ENCODE results near the gene SH3PXD2A.

The SH3PXD2A gene

DNA sequence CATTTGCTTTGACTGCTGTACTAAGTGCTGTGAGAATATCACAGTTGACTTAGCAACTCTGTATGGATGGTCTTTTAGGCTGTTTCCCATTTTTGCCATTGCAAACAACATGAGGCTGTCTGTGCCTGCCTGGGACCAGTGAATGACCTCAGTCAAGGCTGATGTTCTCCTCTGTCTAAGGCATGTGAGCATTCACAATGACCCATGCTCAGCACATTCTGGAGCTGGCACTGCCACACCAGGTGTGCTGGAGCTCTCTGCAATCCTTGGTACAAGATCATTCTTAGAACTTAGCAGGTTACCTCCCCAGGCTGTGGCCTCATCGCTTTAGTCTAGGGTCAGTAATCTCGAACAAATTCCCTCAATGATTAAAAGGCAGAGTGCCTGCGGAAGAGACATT, 61.9 kb downstream of the SH3PXD2A start:
- Histone ChIP-seq H3K9me3 (ENCODE audit: control insufficient read depth, insufficient read depth, low read depth, low read length) (no peaks in the 10 kb centered on the region), H3K4me3 (ENCODE audit: low read depth, low read length) (no peak overlapping the region), H3K36me3 (ENCODE audit: control insufficient read depth in 2 of 2, insufficient read depth in 1 of 2, low read length in 2 of 2) (peaks cover 0 to 3% of the 10 kb centered on the region in 2 experiments; a peak in 2 of 3 replicates), H3K27ac (ENCODE audit: extremely low read depth, low read depth, low read length) (no peak overlapping the region), H3K4me1 (ENCODE audit: control insufficient read depth, insufficient read depth, low read length) (no peaks in the 10 kb centered on the region)
- POLR2A ChIA-PET: no interaction called here
- CTCF ChIA-PET: interaction anchor here (0.9 kb wide), 1 partner anchor 62 kb away, joined by 5 read pairs; the partner anchor contains the start of gene SH3PXD2A
- TF ChIP-seq ZBTB20 (tag by site-specific recombination; IDR thresholded peaks at IDR 0.05): no peak
- TF ChIP-seq ZNF555 (tag by site-specific recombination; conservative IDR thresholded peaks at IDR 0.05): no peak

DNA sequence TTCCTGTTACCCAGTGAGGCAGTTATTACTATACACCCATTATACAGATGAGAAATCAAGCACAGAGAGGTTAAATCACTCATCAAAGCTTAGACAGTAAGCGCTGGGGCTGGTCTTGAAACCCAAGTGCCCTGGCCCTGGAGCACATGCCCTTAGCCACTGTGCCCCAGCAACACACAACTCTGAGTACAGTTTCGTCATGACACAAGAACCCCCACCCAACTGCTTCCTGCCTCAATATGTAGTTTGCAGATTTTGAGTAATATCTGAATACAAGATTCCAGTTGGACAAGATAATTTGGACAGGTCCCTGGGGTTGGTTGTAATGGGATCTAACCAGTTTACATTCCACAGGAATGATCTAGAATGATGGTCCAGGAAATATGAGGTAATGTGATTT, 62.8 kb downstream of the SH3PXD2A start:
- H3K27ac ChIP-seq (ENCODE audit: extremely low read depth, low read depth, low read length): no peak overlapping the region
- no peaks in the 10 kb centered on the region for H3K4me1 ChIP-seq (ENCODE audit: control insufficient read depth, insufficient read depth, low read length)
- peaks cover 0 to 3% of the 10 kb centered on the region in 2 experiments; a peak in 2 of 3 replicates for H3K36me3 ChIP-seq (ENCODE audit: control insufficient read depth in 2 of 2, insufficient read depth in 1 of 2, low read length in 2 of 2)
- POLR2A ChIA-PET: interaction anchor here (0.6 kb wide), 1 partner anchor 10 kb away, joined by 4 read pairs; no protein-coding TSS in a partner anchor
- H3K9me3 ChIP-seq (ENCODE audit: control insufficient read depth, insufficient read depth, low read depth, low read length): no peaks in the 10 kb centered on the region
- no peak overlapping the region for H3K4me3 ChIP-seq (ENCODE audit: low read depth, low read length)
- TF ChIP-seq ZNF157 (tag by site-specific recombination; IDR thresholded peaks at IDR 0.05) (no peak), ZNF423 (tag by site-specific recombination; IDR thresholded peaks at IDR 0.05) (no peak), ZNF792 (tag by site-specific recombination; IDR thresholded peaks at IDR 0.05) (no peak), ZNF214 (tag by site-specific recombination; IDR thresholded peaks at IDR 0.05; ENCODE audit: borderline replicate concordance) (no peak), EGR2 (tag by site-specific recombination; IDR thresholded peaks at IDR 0.05; ENCODE audit: low read depth) (no peak), IKZF3 (tag by site-specific recombination; IDR thresholded peaks at IDR 0.05) (no peak), ZIC2 (tag by site-specific recombination; IDR thresholded peaks at IDR 0.05) (no peak), ZNF302 (tag by site-specific recombination; IDR thresholded peaks at IDR 0.05; ENCODE audit: low read depth) (no peak), ZNF133 (tag by site-specific recombination; IDR thresholded peaks at IDR 0.05) (no peak), ZNF664 (tag by site-specific recombination; IDR thresholded peaks at IDR 0.05) (no peak), ELK4 (IDR thresholded peaks at IDR 0.05; ENCODE audit: borderline replicate concordance, low read depth, low read length) (no peak), ZBTB8A (tag by site-specific recombination; IDR thresholded peaks at IDR 0.05) (no peak), ZNF169 (tag by site-specific recombination; IDR thresholded peaks at IDR 0.05) (no peak)
- TF ChIP-seq, protein P1, sequence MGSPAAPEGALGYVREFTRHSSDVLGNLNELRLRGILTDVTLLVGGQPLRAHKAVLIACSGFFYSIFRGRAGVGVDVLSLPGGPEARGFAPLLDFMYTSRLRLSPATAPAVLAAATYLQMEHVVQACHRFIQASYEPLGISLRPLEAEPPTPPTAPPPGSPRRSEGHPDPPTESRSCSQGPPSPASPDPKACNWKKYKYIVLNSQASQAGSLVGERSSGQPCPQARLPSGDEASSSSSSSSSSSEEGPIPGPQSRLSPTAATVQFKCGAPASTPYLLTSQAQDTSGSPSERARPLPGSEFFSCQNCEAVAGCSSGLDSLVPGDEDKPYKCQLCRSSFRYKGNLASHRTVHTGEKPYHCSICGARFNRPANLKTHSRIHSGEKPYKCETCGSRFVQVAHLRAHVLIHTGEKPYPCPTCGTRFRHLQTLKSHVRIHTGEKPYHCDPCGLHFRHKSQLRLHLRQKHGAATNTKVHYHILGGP (tag by site-specific recombination; IDR thresholded peaks at IDR 0.05): no peak
- TF ChIP-seq, protein P2, sequence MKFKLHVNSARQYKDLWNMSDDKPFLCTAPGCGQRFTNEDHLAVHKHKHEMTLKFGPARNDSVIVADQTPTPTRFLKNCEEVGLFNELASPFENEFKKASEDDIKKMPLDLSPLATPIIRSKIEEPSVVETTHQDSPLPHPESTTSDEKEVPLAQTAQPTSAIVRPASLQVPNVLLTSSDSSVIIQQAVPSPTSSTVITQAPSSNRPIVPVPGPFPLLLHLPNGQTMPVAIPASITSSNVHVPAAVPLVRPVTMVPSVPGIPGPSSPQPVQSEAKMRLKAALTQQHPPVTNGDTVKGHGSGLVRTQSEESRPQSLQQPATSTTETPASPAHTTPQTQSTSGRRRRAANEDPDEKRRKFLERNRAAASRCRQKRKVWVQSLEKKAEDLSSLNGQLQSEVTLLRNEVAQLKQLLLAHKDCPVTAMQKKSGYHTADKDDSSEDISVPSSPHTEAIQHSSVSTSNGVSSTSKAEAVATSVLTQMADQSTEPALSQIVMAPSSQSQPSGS (tag by site-specific recombination; IDR thresholded peaks at IDR 0.05; ENCODE audit: low read depth): no peak
- CTCF ChIA-PET: no interaction called here

DNA sequence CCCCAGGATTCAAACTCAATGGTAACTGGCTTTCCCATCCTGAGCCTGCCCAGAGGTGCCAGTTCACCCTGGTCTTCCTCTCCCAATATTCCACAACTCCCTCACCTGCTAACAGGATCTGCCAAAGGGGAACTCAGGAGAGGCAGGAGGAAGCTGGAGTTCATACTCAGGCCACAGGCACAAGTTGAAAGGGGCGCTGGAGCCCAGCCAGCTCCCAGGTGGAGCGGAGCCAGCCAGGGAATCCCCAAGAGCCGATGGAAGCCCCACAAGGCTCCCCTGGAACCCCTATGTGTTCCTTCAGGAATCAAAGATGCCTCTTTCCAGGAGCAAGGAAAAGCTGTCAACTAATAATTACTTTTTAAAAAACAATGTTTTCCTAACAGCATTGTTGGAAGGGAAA, 63.5 kb downstream of the SH3PXD2A start:
- Histone ChIP-seq H3K4me1 (ENCODE audit: control insufficient read depth, insufficient read depth, low read length) (peaks cover 4% of the 10 kb centered on the region; the same call in 1 of the 2 replicates), H3K36me3 (ENCODE audit: control insufficient read depth in 2 of 2, insufficient read depth in 1 of 2, low read length in 2 of 2) (peaks cover 0 to 3% of the 10 kb centered on the region in 2 experiments; a peak in 2 of 3 replicates), H3K4me3 (ENCODE audit: low read depth, low read length) (no peak overlapping the region), H3K9me3 (ENCODE audit: control insufficient read depth, insufficient read depth, low read depth, low read length) (no peaks in the 10 kb centered on the region), H3K27ac (ENCODE audit: extremely low read depth, low read depth, low read length) (no peak overlapping the region)
- POLR2A ChIA-PET: no interaction called here
- CTCF ChIA-PET: no interaction called here
- no peak for TF ChIP-seq KLF1 (tag by site-specific recombination; IDR thresholded peaks at IDR 0.05)
- no peak for TF ChIP-seq ZXDB (tag by site-specific recombination; IDR thresholded peaks at IDR 0.05)
- no peak for TF ChIP-seq ZNF664 (tag by site-specific recombination; IDR thresholded peaks at IDR 0.05)
- TF ChIP-seq ZNF529 (tag by site-specific recombination; IDR thresholded peaks at IDR 0.05; ENCODE audit: insufficient replicate concordance): no peak
- TF ChIP-seq BCL11A (tag by site-specific recombination; IDR thresholded peaks at IDR 0.05; ENCODE audit: low read depth): no peak
- no peak for TF ChIP-seq ZNF404 (tag by site-specific recombination; IDR thresholded peaks at IDR 0.05)
- no peak for TF ChIP-seq ZNF221 (tag by site-specific recombination; IDR thresholded peaks at IDR 0.05; ENCODE audit: borderline replicate concordance)
- TF ChIP-seq ZBTB49 (tag by site-specific recombination; IDR thresholded peaks at IDR 0.05; ENCODE audit: low read depth): no peak
- TF ChIP-seq ZEB2 (tag by site-specific recombination; IDR thresholded peaks at IDR 0.05): no peak
- TF ChIP-seq, protein P3, sequence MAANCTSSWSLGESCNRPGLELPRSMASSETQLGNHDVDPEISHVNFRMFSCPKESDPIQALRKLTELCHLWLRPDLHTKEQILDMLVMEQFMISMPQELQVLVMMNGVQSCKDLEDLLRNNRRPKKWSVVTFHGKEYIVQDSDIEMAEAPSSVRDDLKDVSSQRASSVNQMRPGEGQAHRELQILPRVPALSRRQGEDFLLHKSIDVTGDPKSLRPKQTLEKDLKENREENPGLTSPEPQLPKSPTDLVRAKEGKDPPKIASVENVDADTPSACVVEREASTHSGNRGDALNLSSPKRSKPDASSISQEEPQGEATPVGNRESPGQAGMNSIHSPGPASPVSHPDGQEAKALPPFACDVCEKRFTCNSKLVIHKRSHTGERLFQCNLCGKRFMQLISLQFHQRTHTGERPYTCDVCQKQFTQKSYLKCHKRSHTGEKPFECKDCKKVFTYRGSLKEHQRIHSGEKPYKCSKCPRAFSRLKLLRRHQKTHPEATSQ (tag by site-specific recombination; IDR thresholded peaks at IDR 0.05): no peak
